ENCODE measurements around the gene SLITRK3.

DNA sequence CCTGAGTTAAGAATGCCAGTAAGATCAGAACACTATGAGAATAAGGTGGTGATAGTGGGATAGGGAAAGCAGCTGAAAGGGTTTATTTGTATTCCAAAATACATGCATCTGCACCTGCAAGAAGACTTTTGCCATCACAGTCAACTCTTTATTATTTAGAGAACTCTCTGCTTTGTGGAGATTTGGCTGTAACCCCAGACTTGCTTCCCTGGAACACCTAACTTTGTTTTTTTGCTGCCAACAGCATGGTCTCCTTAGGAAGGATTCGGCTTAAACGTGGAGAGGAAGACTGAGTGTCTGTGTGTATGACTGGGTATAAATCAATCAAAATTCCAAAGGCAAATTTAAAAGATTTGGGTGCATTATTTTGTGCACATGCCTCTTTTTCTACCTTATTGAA lies 21.6 kb upstream of the SLITRK3 start:
- TF ChIP-seq, protein P1, sequence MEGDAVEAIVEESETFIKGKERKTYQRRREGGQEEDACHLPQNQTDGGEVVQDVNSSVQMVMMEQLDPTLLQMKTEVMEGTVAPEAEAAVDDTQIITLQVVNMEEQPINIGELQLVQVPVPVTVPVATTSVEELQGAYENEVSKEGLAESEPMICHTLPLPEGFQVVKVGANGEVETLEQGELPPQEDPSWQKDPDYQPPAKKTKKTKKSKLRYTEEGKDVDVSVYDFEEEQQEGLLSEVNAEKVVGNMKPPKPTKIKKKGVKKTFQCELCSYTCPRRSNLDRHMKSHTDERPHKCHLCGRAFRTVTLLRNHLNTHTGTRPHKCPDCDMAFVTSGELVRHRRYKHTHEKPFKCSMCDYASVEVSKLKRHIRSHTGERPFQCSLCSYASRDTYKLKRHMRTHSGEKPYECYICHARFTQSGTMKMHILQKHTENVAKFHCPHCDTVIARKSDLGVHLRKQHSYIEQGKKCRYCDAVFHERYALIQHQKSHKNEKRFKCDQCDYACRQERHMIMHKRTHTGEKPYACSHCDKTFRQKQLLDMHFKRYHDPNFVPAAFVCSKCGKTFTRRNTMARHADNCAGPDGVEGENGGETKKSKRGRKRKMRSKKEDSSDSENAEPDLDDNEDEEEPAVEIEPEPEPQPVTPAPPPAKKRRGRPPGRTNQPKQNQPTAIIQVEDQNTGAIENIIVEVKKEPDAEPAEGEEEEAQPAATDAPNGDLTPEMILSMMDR (IDR thresholded peaks at IDR 0.05): no peak
- no peak for TF ChIP-seq POLR2A (IDR thresholded peaks at IDR 0.05)
